Panc1 (cell line): ENCODE data around the gene TRAPPC10. TPM values are rescaled to one million over a fixed set of nuclear protein-coding genes. Genes with fewer than 3 reads are reported as not detected.

Source experiments
- ATAC-seq: fragments of 200-7000 bp; cut with Tn5 transposase; 2 replicates; pipeline ENCODE4 v1.9.1; 2020; ENCODE audit warnings: mild to moderate bottlenecking, moderate library complexity
- BruUV-seq: library from RNA; stranded (reverse); fragments of 400-500 nt; replicated peaks from 2 replicates; lab custom pipeline; 2021; lab: Mats Ljungman, UMichigan
- CTCF ChIA-PET: fragments of 300-600 bp; sonication (Branson Sonifier 250); formaldehyde crosslinking; loops from one replicate; lab custom pipeline; 2022; ENCODE audit warnings: antibody characterized with exemption; lab: Charles Lee
- POLR2A ChIA-PET: fragments of 300-600 bp; sonication (Branson Sonifier 250); formaldehyde crosslinking; loops from one replicate; lab custom pipeline; 2022; ENCODE audit warnings: antibody characterized with exemption; lab: Charles Lee
- DNase-seq: peaks from one replicate; pipeline ENCODE4 v3.0.0-alpha.2; 2010; ENCODE audit warnings: low read depth, low spot score
- H3K27ac ChIP-seq: 2 replicates; pipeline ENCODE4 v1.5.1; 2011; ENCODE audit warnings: mild to moderate bottlenecking, low read length, inconsistent platforms
- H3K27me3 ChIP-seq: fragments of 200-500 bp; sonication (Bioruptor generic); 2 replicates; pipeline ENCODE4 v1.6.0; 2014; ENCODE audit warnings: low read length, inconsistent platforms; ENCODE audit not compliant: control insufficient read depth, insufficient read depth
- H3K36me3 ChIP-seq: fragments of 200-500 bp; sonication (Bioruptor generic); 2 replicates; pipeline ENCODE4 v1.5.1; 2014; ENCODE audit warnings: inconsistent platforms, mild to moderate bottlenecking, low read length, moderate library complexity; ENCODE audit not compliant: control insufficient read depth, insufficient read depth
- H3K4me1 ChIP-seq: 2 replicates; pipeline ENCODE4 v1.5.1; 2011; ENCODE audit warnings: inconsistent platforms, mild to moderate bottlenecking, low read length, moderate library complexity; ENCODE audit not compliant: control insufficient read depth, insufficient read depth
- H3K4me3 ChIP-seq, 2 experiments: 2 replicates each; pipeline ENCODE4 v1.5.1; 2011 to 2012; ENCODE audit warnings: low read depth in 2 of 2, low read length in 2 of 2, mild to moderate bottlenecking in 2 of 2, inconsistent platforms in 1 of 2, moderate library complexity in 1 of 2
- H3K9me3 ChIP-seq: fragments of 200-500 bp; sonication (Bioruptor generic); 2 replicates; pipeline ENCODE4 v1.5.1; 2014; ENCODE audit warnings: low read depth, mild to moderate bottlenecking, inconsistent platforms, low read length, moderate library complexity; ENCODE audit not compliant: control insufficient read depth, insufficient read depth
- POLR2AphosphoS5 ChIP-seq: IDR thresholded peaks from 2 replicates; pipeline ENCODE4 v1.6.1; 2012; ENCODE audit warnings: mild to moderate bottlenecking, low read depth, low read length, moderate library complexity
- SIN3A ChIP-seq: IDR thresholded peaks from 2 replicates; pipeline ENCODE4 v1.6.1; 2012; ENCODE audit warnings: low read depth, mild to moderate bottlenecking, low read length, moderate library complexity, borderline replicate concordance; ENCODE audit not compliant: insufficient read depth
- TCF7L2 ChIP-seq: IDR thresholded peaks from 2 replicates; pipeline ENCODE4 v1.6.1; 2011; ENCODE audit warnings: mild to moderate bottlenecking, low read depth, low read length, inconsistent platforms
- in situ Hi-C: cut with HindIII; loops from 2 replicates; pipeline ENCODE4 v1.10.0; 2016; ENCODE audit warnings: low sequenced_read_pairs, low pct_unique_long_range_greater_than_20kb
- intact Hi-C: fragments of 100-400 bp; cut with micrococcal nuclease; formaldehyde crosslinking; loops from one replicate; pipeline ENCODE4 v1.10.0; 2022; ENCODE audit not compliant: unreplicated experiment
- total RNA-seq: library from RNA; stranded (reverse); gene quantifications from one replicate; pipeline ENCODE4 v1.2.1, GENCODE V29; 2021; ENCODE audit not compliant: unreplicated experiment
- TF ChIP-seq, protein P1 (sequence below), 2 experiments: IDR thresholded peaks; 2 replicates each; pipeline ENCODE4 v1.6.1; 2011 to 2012; ENCODE audit warnings: low read depth in 2 of 2, control low read depth in 1 of 2, low read length in 1 of 2, mild to moderate bottlenecking in 1 of 2, moderate library complexity in 1 of 2; ENCODE audit not compliant: insufficient read depth in 1 of 2
- TF ChIP-seq, protein P2 (sequence below): fragments of 450-650 bp; IDR thresholded peaks from 2 replicates; pipeline ENCODE4 v1.5.1; 2017; ENCODE audit warnings: mild to moderate bottlenecking

Gene TRAPPC10
- total RNA-seq, 1 experiment from 2014 or later, result 34.5 TPM

DNA sequence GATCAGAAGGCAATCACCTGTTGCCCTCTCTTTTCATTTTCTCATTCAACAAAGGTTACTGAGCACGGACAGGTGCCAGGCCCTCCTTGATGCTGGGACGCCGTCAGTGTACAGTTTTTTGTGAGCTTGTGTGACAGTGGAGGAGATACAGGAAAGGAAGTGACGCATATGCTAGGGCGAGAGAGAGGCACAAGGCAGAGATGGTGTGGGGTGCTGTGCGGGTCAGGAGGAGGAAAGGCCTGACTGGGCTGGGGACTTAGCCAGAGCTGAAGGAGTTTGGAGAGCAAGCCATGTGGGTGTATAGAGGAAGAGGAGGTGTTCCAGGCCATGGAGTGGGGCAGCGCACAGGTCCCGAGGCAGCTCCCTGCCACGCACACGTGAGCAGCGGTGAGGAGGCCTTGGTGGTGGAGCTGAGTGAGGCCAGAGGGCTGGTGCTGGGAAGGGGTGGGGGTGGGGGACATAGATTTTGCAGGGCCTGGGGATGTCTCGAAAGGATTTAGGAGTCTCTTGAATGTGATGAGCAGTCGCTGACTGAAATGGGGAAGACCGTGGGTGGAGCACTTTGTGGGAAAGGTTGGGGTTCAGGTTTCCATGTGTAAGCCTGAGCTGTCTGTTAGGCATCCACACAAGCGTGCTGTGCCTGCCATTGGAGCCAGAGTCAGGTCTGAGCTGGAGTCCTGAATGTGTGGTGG is 46.0 kb downstream of the TRAPPC10 start:
- Histone ChIP-seq H3K36me3 (peaks cover 2% of the 10 kb centered on the region), H3K4me1 (no peaks in the 10 kb centered on the region), H3K27ac (no peak overlapping the region), H3K9me3 (no peaks in the 10 kb centered on the region), H3K4me3 (no peak overlapping the region), H3K27me3 (no peaks in the 10 kb centered on the region)
- ChIA-PET POLR2A (no interaction called here), CTCF (no interaction called here)
- intact Hi-C loops, result no loop called here
- in situ Hi-C loops, result no loop called here
- TF ChIP-seq SIN3A (no peak), POLR2AphosphoS5 (no peak), TCF7L2 (no peak)
- TF ChIP-seq, protein P1, sequence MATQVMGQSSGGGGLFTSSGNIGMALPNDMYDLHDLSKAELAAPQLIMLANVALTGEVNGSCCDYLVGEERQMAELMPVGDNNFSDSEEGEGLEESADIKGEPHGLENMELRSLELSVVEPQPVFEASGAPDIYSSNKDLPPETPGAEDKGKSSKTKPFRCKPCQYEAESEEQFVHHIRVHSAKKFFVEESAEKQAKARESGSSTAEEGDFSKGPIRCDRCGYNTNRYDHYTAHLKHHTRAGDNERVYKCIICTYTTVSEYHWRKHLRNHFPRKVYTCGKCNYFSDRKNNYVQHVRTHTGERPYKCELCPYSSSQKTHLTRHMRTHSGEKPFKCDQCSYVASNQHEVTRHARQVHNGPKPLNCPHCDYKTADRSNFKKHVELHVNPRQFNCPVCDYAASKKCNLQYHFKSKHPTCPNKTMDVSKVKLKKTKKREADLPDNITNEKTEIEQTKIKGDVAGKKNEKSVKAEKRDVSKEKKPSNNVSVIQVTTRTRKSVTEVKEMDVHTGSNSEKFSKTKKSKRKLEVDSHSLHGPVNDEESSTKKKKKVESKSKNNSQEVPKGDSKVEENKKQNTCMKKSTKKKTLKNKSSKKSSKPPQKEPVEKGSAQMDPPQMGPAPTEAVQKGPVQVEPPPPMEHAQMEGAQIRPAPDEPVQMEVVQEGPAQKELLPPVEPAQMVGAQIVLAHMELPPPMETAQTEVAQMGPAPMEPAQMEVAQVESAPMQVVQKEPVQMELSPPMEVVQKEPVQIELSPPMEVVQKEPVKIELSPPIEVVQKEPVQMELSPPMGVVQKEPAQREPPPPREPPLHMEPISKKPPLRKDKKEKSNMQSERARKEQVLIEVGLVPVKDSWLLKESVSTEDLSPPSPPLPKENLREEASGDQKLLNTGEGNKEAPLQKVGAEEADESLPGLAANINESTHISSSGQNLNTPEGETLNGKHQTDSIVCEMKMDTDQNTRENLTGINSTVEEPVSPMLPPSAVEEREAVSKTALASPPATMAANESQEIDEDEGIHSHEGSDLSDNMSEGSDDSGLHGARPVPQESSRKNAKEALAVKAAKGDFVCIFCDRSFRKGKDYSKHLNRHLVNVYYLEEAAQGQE (IDR thresholded peaks at IDR 0.05; ENCODE audit: insufficient read depth in 1 of 2, low read depth in 2 of 2, low read length in 1 of 2), result no peak
- TF ChIP-seq, protein P2, sequence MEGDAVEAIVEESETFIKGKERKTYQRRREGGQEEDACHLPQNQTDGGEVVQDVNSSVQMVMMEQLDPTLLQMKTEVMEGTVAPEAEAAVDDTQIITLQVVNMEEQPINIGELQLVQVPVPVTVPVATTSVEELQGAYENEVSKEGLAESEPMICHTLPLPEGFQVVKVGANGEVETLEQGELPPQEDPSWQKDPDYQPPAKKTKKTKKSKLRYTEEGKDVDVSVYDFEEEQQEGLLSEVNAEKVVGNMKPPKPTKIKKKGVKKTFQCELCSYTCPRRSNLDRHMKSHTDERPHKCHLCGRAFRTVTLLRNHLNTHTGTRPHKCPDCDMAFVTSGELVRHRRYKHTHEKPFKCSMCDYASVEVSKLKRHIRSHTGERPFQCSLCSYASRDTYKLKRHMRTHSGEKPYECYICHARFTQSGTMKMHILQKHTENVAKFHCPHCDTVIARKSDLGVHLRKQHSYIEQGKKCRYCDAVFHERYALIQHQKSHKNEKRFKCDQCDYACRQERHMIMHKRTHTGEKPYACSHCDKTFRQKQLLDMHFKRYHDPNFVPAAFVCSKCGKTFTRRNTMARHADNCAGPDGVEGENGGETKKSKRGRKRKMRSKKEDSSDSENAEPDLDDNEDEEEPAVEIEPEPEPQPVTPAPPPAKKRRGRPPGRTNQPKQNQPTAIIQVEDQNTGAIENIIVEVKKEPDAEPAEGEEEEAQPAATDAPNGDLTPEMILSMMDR, result no peak
- no peak for DNase-seq
- BruUV-seq, result no TSS peak
- ATAC-seq, result no peak

DNA sequence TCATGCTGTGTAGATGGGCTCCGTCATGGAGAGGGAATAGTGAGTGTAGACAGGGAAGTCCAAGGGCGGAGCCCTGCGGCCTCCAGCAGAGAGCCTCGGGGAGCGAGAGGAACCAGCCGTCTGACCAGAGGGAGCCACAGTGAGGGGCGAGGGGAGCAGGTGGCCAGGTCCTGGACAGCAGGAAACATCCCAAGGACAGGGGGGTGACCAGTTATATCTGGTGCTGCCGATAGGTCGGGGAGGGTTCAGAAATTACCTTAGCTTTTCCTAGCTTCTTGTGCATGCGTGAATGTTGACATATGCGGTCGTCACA is 46.5 kb downstream of the TRAPPC10 start:
- CTCF ChIA-PET, result no interaction called here
- DNase-seq (no peak), ATAC-seq (no peak)
- in situ Hi-C loops (no loop called here), intact Hi-C loops (no loop called here)
- no TSS peak for BruUV-seq
- TF ChIP-seq, protein P1 (IDR thresholded peaks at IDR 0.05; ENCODE audit: insufficient read depth in 1 of 2, low read depth in 2 of 2, low read length in 1 of 2), result no peak
- TF ChIP-seq POLR2AphosphoS5 (no peak), TCF7L2 (no peak), SIN3A (no peak)
- TF ChIP-seq, protein P2, result no peak
- H3K27ac ChIP-seq, result no peak overlapping the region
- POLR2A ChIA-PET, result no interaction called here
- H3K9me3 ChIP-seq, result no peaks in the 10 kb centered on the region
- H3K27me3 ChIP-seq, result no peaks in the 10 kb centered on the region
- no peaks in the 10 kb centered on the region for H3K4me1 ChIP-seq
- no peak overlapping the region for H3K4me3 ChIP-seq
- H3K36me3 ChIP-seq, result peaks cover 2% of the 10 kb centered on the region
